ENCODE results near the gene ESX1.

Gene ESX1

GRCh38 chrX:104282166-104282725 is 27.5 kb upstream of the ESX1 start:
- no peak overlapping the region for H3K4me3 ChIP-seq (ENCODE audit: low read length, poor library complexity, severe bottlenecking)
- H3K9ac ChIP-seq (ENCODE audit: low read depth, low read length, poor library complexity, severe bottlenecking): no peak overlapping the region
- H3K27me3 ChIP-seq (ENCODE audit: insufficient read depth, low read length, poor library complexity, severe bottlenecking): no peaks in the 10 kb centered on the region
- no peaks in the 10 kb centered on the region for H3K9me3 ChIP-seq (ENCODE audit: insufficient read depth, low read depth, low read length)
- no peak overlapping the region for H3K4me2 ChIP-seq (ENCODE audit: low read depth, low read length, poor library complexity, severe bottlenecking)
- H3K79me2 ChIP-seq (ENCODE audit: insufficient read depth, low read length): no peaks in the 10 kb centered on the region
- H3K9me2 ChIP-seq (replicated peaks; ENCODE audit: low read depth, low read length): no peaks in the 10 kb centered on the region
- no peaks in the 10 kb centered on the region for H3K36me3 ChIP-seq (ENCODE audit: insufficient read depth, low read length)
- TF ChIP-seq, protein P1, sequence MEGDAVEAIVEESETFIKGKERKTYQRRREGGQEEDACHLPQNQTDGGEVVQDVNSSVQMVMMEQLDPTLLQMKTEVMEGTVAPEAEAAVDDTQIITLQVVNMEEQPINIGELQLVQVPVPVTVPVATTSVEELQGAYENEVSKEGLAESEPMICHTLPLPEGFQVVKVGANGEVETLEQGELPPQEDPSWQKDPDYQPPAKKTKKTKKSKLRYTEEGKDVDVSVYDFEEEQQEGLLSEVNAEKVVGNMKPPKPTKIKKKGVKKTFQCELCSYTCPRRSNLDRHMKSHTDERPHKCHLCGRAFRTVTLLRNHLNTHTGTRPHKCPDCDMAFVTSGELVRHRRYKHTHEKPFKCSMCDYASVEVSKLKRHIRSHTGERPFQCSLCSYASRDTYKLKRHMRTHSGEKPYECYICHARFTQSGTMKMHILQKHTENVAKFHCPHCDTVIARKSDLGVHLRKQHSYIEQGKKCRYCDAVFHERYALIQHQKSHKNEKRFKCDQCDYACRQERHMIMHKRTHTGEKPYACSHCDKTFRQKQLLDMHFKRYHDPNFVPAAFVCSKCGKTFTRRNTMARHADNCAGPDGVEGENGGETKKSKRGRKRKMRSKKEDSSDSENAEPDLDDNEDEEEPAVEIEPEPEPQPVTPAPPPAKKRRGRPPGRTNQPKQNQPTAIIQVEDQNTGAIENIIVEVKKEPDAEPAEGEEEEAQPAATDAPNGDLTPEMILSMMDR (conservative IDR thresholded peaks at IDR 0.05; ENCODE audit: low read length): no peak
- no peak for TF ChIP-seq EZH2phosphoT487 (IDR thresholded peaks at IDR 0.05; ENCODE audit: borderline replicate concordance)
- no peaks in the 10 kb centered on the region for H3K4me1 ChIP-seq (ENCODE audit: insufficient read depth, low read length, poor library complexity, severe bottlenecking)
- no peaks in the 10 kb centered on the region for H3F3A ChIP-seq (ENCODE audit: low read depth)
- no peak overlapping the region for H2AFZ ChIP-seq (ENCODE audit: low read length)
- no peaks in the 10 kb centered on the region for H4K20me1 ChIP-seq (ENCODE audit: insufficient read depth, low read length, poor library complexity, severe bottlenecking)

DNA sequence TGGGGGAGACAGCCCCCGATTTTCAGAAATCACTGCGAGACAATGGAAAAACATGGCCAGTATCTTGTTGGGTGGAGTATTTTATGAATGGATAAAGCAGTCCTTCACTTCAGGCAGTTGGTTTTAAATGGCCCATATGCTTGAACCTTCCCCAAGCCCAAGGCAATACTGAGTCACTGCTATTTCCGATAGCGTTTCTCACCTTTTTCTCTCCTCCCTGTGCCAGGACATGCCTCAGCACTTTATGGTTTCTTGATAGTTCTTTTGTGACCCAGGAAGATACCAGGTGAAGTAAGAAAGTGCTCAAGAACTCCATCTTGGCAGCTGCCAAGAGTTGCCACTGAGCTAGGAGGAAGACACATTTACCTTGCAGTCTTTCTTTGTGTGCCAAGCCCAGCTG is 26.8 kb upstream of the ESX1 start:
- Histone ChIP-seq H3K36me3 (ENCODE audit: insufficient read depth, low read length) (no peaks in the 10 kb centered on the region), H3K9me2 (replicated peaks; ENCODE audit: low read depth, low read length) (no peaks in the 10 kb centered on the region), H2AFZ (ENCODE audit: low read length) (no peak overlapping the region), H4K20me1 (ENCODE audit: insufficient read depth, low read length, poor library complexity, severe bottlenecking) (no peaks in the 10 kb centered on the region), H3K9ac (ENCODE audit: low read depth, low read length, poor library complexity, severe bottlenecking) (no peak overlapping the region), H3K9me3 (ENCODE audit: insufficient read depth, low read depth, low read length) (no peaks in the 10 kb centered on the region), H3K4me1 (ENCODE audit: insufficient read depth, low read length, poor library complexity, severe bottlenecking) (no peaks in the 10 kb centered on the region), H3K4me2 (ENCODE audit: low read depth, low read length, poor library complexity, severe bottlenecking) (no peak overlapping the region), H3K27me3 (ENCODE audit: insufficient read depth, low read length, poor library complexity, severe bottlenecking) (no peaks in the 10 kb centered on the region), H3K79me2 (ENCODE audit: insufficient read depth, low read length) (no peaks in the 10 kb centered on the region), H3K4me3 (ENCODE audit: low read length, poor library complexity, severe bottlenecking) (no peak overlapping the region), H3F3A (ENCODE audit: low read depth) (no peaks in the 10 kb centered on the region)
- no peak for TF ChIP-seq EZH2phosphoT487 (IDR thresholded peaks at IDR 0.05; ENCODE audit: borderline replicate concordance)
- TF ChIP-seq, protein P1 (conservative IDR thresholded peaks at IDR 0.05; ENCODE audit: low read length): no peak

DNA sequence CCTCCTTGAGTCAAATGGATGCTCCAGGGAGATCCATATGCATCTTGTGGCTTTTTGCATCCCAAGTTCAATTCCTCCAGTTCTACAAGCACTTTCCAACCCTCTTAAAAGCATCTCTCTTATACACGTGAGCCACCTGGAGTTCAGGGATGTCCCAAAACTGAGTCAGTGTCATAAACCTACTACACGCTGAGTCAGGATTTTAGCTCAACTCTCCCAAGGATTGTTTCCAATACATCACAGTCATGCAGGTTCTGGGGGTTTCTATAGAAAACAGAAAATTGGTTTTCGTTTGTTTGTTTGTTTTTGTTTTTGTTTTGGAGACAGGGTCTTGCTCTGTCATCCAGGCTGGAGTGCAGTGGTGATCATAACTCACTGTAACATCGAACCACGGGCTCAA is 25.9 kb upstream of the ESX1 start:
- Histone ChIP-seq H3K36me3 (ENCODE audit: insufficient read depth, low read length) (no peaks in the 10 kb centered on the region), H3K9me3 (ENCODE audit: insufficient read depth, low read depth, low read length) (no peaks in the 10 kb centered on the region), H4K20me1 (ENCODE audit: insufficient read depth, low read length, poor library complexity, severe bottlenecking) (no peaks in the 10 kb centered on the region)

More for the DNA sequence above, 25.9 kb upstream of the ESX1 start:
- no peaks in the 10 kb centered on the region for H3F3A ChIP-seq (ENCODE audit: low read depth)
- no peak overlapping the region for H2AFZ ChIP-seq (ENCODE audit: low read length)
- no peaks in the 10 kb centered on the region for H3K9me2 ChIP-seq (replicated peaks; ENCODE audit: low read depth, low read length)
- no peak overlapping the region for H3K9ac ChIP-seq (ENCODE audit: low read depth, low read length, poor library complexity, severe bottlenecking)
- no peak for TF ChIP-seq EZH2phosphoT487 (IDR thresholded peaks at IDR 0.05; ENCODE audit: borderline replicate concordance)
- TF ChIP-seq, protein P1 (conservative IDR thresholded peaks at IDR 0.05; ENCODE audit: low read length): no peak
- no peak overlapping the region for H3K4me2 ChIP-seq (ENCODE audit: low read depth, low read length, poor library complexity, severe bottlenecking)
- H3K4me3 ChIP-seq (ENCODE audit: low read length, poor library complexity, severe bottlenecking): no peak overlapping the region
- no peaks in the 10 kb centered on the region for H3K27me3 ChIP-seq (ENCODE audit: insufficient read depth, low read length, poor library complexity, severe bottlenecking)
- H3K4me1 ChIP-seq (ENCODE audit: insufficient read depth, low read length, poor library complexity, severe bottlenecking): no peaks in the 10 kb centered on the region
- H3K79me2 ChIP-seq (ENCODE audit: insufficient read depth, low read length): no peaks in the 10 kb centered on the region

Data from Loucy (cell line).